Kidney (tissue), 14 donors: Measurements from ENCODE around the gene SNED1. TPM values are rescaled to one million over a fixed set of nuclear protein-coding genes. Genes with fewer than 3 reads are reported as not detected.
A peak's percentile ranks its signal among the peaks of the same experiment; 100 is the strongest.

Experiments used
- DNase-seq, 5 donors: peaks; one replicate each; pipeline ENCODE4 v3.0.0-alpha.2; 2013 to 2020
- FAIRE-seq: peaks from 2 replicates; lab custom pipeline; 2012; peaks lifted over from hg19 to GRCh38; lab: Jason Lieb, UNC
- H3K27ac ChIP-seq, 2 donors: one replicate each; pipeline ENCODE4 v1.7.0; 2013; ENCODE audit warnings: low read depth in 2 of 2, low read length in 2 of 2, inconsistent platforms in 1 of 2
- H3K27me3 ChIP-seq: one replicate; pipeline ENCODE4 v1.7.1; 2013; ENCODE audit warnings: low read length, inconsistent platforms; ENCODE audit not compliant: control insufficient read depth, insufficient read depth
- H3K36me3 ChIP-seq, 3 donors: one replicate each; pipeline versions ENCODE4 v1.7.0 to v1.7.1; 2013; ENCODE audit warnings: low read length in 3 of 3, control low read depth in 1 of 3, inconsistent platforms in 1 of 3; ENCODE audit not compliant: insufficient read depth in 3 of 3, control insufficient read depth in 2 of 3
- H3K4me1 ChIP-seq, 3 donors: one replicate each; pipeline versions ENCODE4 v1.7.0 to v1.7.1; 2013; ENCODE audit warnings: low read length in 3 of 3, inconsistent platforms in 1 of 3, low read depth in 1 of 3; ENCODE audit not compliant: control insufficient read depth in 2 of 3, insufficient read depth in 2 of 3
- H3K4me3 ChIP-seq, 3 donors: one replicate each; pipeline versions ENCODE4 v1.7.0 to v1.8.1; 2013; ENCODE audit warnings: low read length in 3 of 3, control low read depth in 1 of 3, inconsistent platforms in 1 of 3
- H3K9ac ChIP-seq, 3 donors: one replicate each; pipeline versions ENCODE4 v1.7.0 to v1.7.1; 2013; ENCODE audit warnings: low read length in 3 of 3, control low read depth in 1 of 3, inconsistent platforms in 1 of 3
- H3K9me3 ChIP-seq, 3 donors: one replicate each; pipeline versions ENCODE4 v1.7.0 to v1.7.1; 2013; ENCODE audit warnings: low read length in 3 of 3, control low read depth in 1 of 3, inconsistent platforms in 1 of 3; ENCODE audit not compliant: control insufficient read depth in 2 of 3, insufficient read depth in 1 of 3
- CTCF ChIP-seq: IDR thresholded peaks from 3 replicates; pipeline ENCODE4 v1.5.1; 2012; ENCODE audit warnings: mild to moderate bottlenecking, moderate library complexity, borderline replicate concordance; ENCODE audit not compliant: insufficient read depth; ENCODE audit errors: extremely low read depth
- intact Hi-C: fragments of 100-400 bp; cut with DNase I; formaldehyde crosslinking; loops from one replicate; pipeline ENCODE4 v1.11.1; 2022
- polyA plus RNA-seq: library from polyadenylated mRNA; stranded (reverse); fragments of 350-450 nt; fragmentation: Illumina TruSeq; extraction: RNeasy Lipid Tissue Mini Kit (QIAGEN cat#74804); gene quantifications from one replicate; pipeline ENCODE4 v1.2.3, GENCODE V29; 2014; ENCODE audit warnings: low read depth, low replicate concordance; ENCODE audit not compliant: insufficient read depth
- total RNA-seq: library from RNA; stranded (reverse); fragmentation: NEBNext Ultra II Directional; extraction: Animal tissue kit (Norgen Biotek cat#: 25700); gene quantifications from one replicate; pipeline ENCODE4 v1.2.1, GENCODE V29; 2021
- donor health status: control.
- donor health status: control.
- donor health status: control.
- donor health status: control.
- donor health status: control.
- donor health status: DM: yes; HTN: yes; CAD: no.
- donor health status: Normal renal cell carcinoma (clear cell type).

Gene SNED1
- total and polyA plus RNA-seq, 2 donors from 2014 or later, result 3.0 to 42.1 TPM

GRCh38 chr2:241038374-241039180 is 40.2 kb downstream of the SNED1 start:
- no peak for FAIRE-seq
- no peaks in the 10 kb centered on the region for H3K9me3 ChIP-seq
- no peak overlapping the region for H3K4me3 ChIP-seq
- H3K27ac ChIP-seq, result no peak overlapping the region
- intact Hi-C loops, result no loop called here
- no peak for TF ChIP-seq CTCF
- DNase-seq, result peak in 1 of 5 donors; percentile 63
- no peak overlapping the region for H3K9ac ChIP-seq
- H3K36me3 ChIP-seq, result no peaks in the 10 kb centered on the region
- H3K27me3 ChIP-seq, result no peaks in the 10 kb centered on the region
- peaks cover 0 to 5% (median 3%) of the 10 kb centered on the region in 3 donors for H3K4me1 ChIP-seq

GRCh38 chr2:241039416-241039815 is 41.0 kb downstream of the SNED1 start:
- FAIRE-seq (no peak), DNase-seq (peak in 1 of 5 donors; percentile 61)
- Histone ChIP-seq H3K9me3 (no peaks in the 10 kb centered on the region), H3K9ac (no peak overlapping the region), H3K4me1 (peaks cover 0 to 5% (median 3%) of the 10 kb centered on the region in 3 donors), H3K36me3 (no peaks in the 10 kb centered on the region), H3K27ac (no peak overlapping the region), H3K27me3 (no peaks in the 10 kb centered on the region), H3K4me3 (no peak overlapping the region)
- intact Hi-C loops, result no loop called here
- TF ChIP-seq CTCF, result no peak

DNA sequence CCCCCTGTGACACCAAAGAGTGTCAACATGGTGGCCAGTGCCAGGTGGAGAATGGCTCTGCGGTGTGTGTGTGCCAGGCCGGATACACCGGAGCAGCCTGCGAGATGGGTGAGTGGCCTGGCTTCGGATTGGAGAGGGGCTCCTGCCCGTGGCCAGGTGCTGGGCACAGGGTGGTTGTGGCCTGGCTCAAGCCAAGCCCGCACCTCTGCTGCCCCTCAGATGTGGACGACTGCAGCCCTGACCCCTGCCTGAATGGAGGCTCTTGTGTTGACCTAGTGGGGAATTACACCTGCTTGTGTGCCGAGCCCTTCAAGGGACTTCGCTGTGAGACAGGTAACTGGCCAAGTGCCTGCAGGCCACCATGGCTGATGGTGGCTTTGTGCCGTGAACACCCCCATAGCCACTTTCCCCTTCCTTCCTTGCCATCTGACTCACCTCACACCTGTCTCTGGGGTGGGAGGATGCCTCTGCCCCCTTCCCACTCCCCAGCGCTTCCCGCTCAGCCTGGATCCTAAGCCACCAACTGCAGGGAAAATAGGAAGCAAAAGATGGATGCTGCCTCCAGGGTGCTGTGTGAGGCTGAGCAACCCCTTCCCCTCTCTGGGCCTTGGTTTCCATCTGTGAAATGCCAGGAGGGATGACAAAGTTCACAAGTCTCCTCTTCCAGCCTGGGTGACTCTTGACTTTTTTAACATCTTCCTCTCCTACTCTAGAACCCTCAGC is 41.8 kb downstream of the SNED1 start:
- no peak overlapping the region for H3K9ac ChIP-seq
- H3K27ac ChIP-seq, result no peak overlapping the region
- FAIRE-seq (no peak), DNase-seq (peak in 1 of 5 donors; percentile 51)
- intact Hi-C loops, result no loop called here
- H3K4me1 ChIP-seq, result peaks cover 0 to 5% (median 3%) of the 10 kb centered on the region in 3 donors
- H3K36me3 ChIP-seq, result no peaks in the 10 kb centered on the region
- H3K27me3 ChIP-seq, result no peaks in the 10 kb centered on the region
- no peak overlapping the region for H3K4me3 ChIP-seq
- no peak for TF ChIP-seq CTCF
- H3K9me3 ChIP-seq, result no peaks in the 10 kb centered on the region
